A549 (cell line): ENCODE measurements around the gene SLC8A1.

Experiments used
- CBX8 ChIP-seq: fragments of 200-600 bp; sonication (generic); IDR thresholded peaks from 2 replicates; pipeline ENCODE4 v1.6.1; 2016
- EP300 ChIP-seq, 2 experiments: fragments of >200 bp; sonication (Bioruptor Twin); formaldehyde crosslinking; IDR thresholded peaks; 2 replicates in 1 of 2; 3 replicates in 1 of 2; pipeline ENCODE4 v1.6.1; 2016 to 2017
- GATA3 ChIP-seq: IDR thresholded peaks from 2 replicates; pipeline ENCODE4 v1.6.1; 2012; ENCODE audit warnings: borderline replicate concordance
- HDAC2 ChIP-seq: fragments of 200-600 bp; sonication (generic); IDR thresholded peaks from 2 replicates; pipeline ENCODE4 v1.6.1; 2016
- HMGXB4 ChIP-seq: fragments of 250-450 bp; sonication (Bioruptor Pico); IDR thresholded peaks from 2 replicates; pipeline ENCODE4 v1.5.0; 2021; ENCODE audit warnings: mild to moderate bottlenecking, moderate library complexity, borderline replicate concordance
- KDM1A ChIP-seq: fragments of 200-600 bp; sonication (generic); IDR thresholded peaks from 2 replicates; pipeline ENCODE4 v1.6.1; 2016; ENCODE audit warnings: low read depth, mild to moderate bottlenecking
- MYC ChIP-seq: IDR thresholded peaks from 2 replicates; pipeline ENCODE4 v1.6.1; 2012; ENCODE audit warnings: mild to moderate bottlenecking, inconsistent platforms, low read length, improper control_type of control experiment, borderline replicate concordance
- POLR2A ChIP-seq: IDR thresholded peaks from 2 replicates; pipeline ENCODE4 v1.6.1; 2012; ENCODE audit warnings: mild to moderate bottlenecking, low read length
- RAD21 ChIP-seq, 2 experiments: fragments of >200 bp in 1 of 2; sonication (Bioruptor Twin) in 1 of 2; formaldehyde crosslinking in 1 of 2; IDR thresholded peaks in 1 of 2; conservative IDR thresholded peaks in 1 of 2; 2 replicates in 1 of 2; 3 replicates in 1 of 2; pipeline ENCODE4 v1.6.1; 2012 to 2018; ENCODE audit warnings: inconsistent platforms in 1 of 2
- REST ChIP-seq: fragments of 200-600 bp; sonication (generic); IDR thresholded peaks from 2 replicates; pipeline ENCODE4 v1.6.1; 2016; ENCODE audit warnings: antibody characterized with exemption, mild to moderate bottlenecking, moderate library complexity
- RFX5 ChIP-seq: fragments of 450-650 bp; IDR thresholded peaks from 2 replicates; pipeline ENCODE4 v1.7.1; 2014; ENCODE audit warnings: antibody characterized with exemption, mild to moderate bottlenecking, moderate library complexity
- SREBF2 ChIP-seq: fragments of 450-650 bp; IDR thresholded peaks from 2 replicates; pipeline ENCODE4 v1.6.1; 2014; ENCODE audit warnings: mild to moderate bottlenecking, moderate library complexity
- ZC3H11A ChIP-seq: fragments of 450-650 bp; IDR thresholded peaks from 2 replicates; pipeline ENCODE4 v1.6.1; 2014; ENCODE audit warnings: antibody characterized with exemption, mild to moderate bottlenecking
- TF ChIP-seq, protein P1 (sequence below): fragments of >200 bp; sonication (Bioruptor Twin); formaldehyde crosslinking; IDR thresholded peaks from 3 replicates; pipeline ENCODE4 v1.5.1; 2016

- TF ChIP-seq EP300 (IDR thresholded peaks at IDR 0.05) (no peak), RAD21 (conservative IDR thresholded peaks at IDR 0.05 in 1 of 2, IDR thresholded peaks at IDR 0.05 in 1 of 2) (no peak), CBX8 (no peak), ZC3H11A (no peak), RFX5 (no peak), REST (no peak), HMGXB4 (CRISPR knock-in tag) (no peak), KDM1A (no peak), POLR2A (no peak), SREBF2 (no peak), HDAC2 (no peak), MYC (no peak), GATA3 (no peak)
- TF ChIP-seq, protein P1, sequence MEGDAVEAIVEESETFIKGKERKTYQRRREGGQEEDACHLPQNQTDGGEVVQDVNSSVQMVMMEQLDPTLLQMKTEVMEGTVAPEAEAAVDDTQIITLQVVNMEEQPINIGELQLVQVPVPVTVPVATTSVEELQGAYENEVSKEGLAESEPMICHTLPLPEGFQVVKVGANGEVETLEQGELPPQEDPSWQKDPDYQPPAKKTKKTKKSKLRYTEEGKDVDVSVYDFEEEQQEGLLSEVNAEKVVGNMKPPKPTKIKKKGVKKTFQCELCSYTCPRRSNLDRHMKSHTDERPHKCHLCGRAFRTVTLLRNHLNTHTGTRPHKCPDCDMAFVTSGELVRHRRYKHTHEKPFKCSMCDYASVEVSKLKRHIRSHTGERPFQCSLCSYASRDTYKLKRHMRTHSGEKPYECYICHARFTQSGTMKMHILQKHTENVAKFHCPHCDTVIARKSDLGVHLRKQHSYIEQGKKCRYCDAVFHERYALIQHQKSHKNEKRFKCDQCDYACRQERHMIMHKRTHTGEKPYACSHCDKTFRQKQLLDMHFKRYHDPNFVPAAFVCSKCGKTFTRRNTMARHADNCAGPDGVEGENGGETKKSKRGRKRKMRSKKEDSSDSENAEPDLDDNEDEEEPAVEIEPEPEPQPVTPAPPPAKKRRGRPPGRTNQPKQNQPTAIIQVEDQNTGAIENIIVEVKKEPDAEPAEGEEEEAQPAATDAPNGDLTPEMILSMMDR = no peak
These were observed 28.7 kb upstream of the SLC8A1 start for GRCh38 chr2:40480596-40480995.
